Activated CD4-positive, alpha-beta T cell treated with anti-CD3 and anti-CD28 coated beads, Interleukin-2, amount 50 U/mL, for 1 hour (primary cell): ENCODE data around the gene METTL16.
A peak's percentile ranks its signal among the peaks of the same experiment; 100 is the strongest.

ENCODE experiments used
- DNase-seq: peaks from one replicate; pipeline ENCODE4 v3.0.0-alpha.2; 2020

The METTL16 gene

GRCh38 chr17:2410951-2411350 lies 100.7 kb downstream of the METTL16 start:
- DNase-seq, result no peak

GRCh38 chr17:2406903-2407790 lies 104.5 kb downstream of the METTL16 start:
- no peak for DNase-seq

- no peak for DNase-seq
These were observed 105.3 kb downstream of the METTL16 start for GRCh38 chr17:2406271-2406902.

GRCh38 chr17:2405247-2405926 lies 106.3 kb downstream of the METTL16 start:
- no peak for DNase-seq

GRCh38 chr17:2403044-2403443 lies 108.6 kb downstream of the METTL16 start:
- DNase-seq, result no peak

GRCh38 chr17:2402544-2402943 lies 109.1 kb downstream of the METTL16 start:
- DNase-seq, result no peak

- DNase-seq, result peak; percentile 99
These were observed 110.1 kb downstream of the METTL16 start for GRCh38 chr17:2401426-2402221.

- peak; percentile 91 for DNase-seq
These were observed 110.7 kb downstream of the METTL16 start, which contains the start of gene MNT for GRCh38 chr17:2400877-2401425. TSS of gene MNT (minus strand) at chr17:2401060. CDS start at chr17:2400712, 348 bp downstream.

- peak; percentile 44 for DNase-seq
These were observed 111.2 kb downstream of the METTL16 start for GRCh38 chr17:2400474-2400866.

- DNase-seq, result peak; percentile 88
These were observed 111.9 kb downstream of the METTL16 start for GRCh38 chr17:2399572-2400473.

GRCh38 chr17:2398655-2399571 lies 112.8 kb downstream of the METTL16 start:
- DNase-seq, result peak; percentile 61

GRCh38 chr17:2398182-2398581 lies 113.5 kb downstream of the METTL16 start:
- DNase-seq, result no peak

- no peak for DNase-seq
These were observed 114.2 kb downstream of the METTL16 start for GRCh38 chr17:2397247-2398171.

GRCh38 chr17:2396568-2397246 lies 115.0 kb downstream of the METTL16 start:
- DNase-seq, result no peak

- DNase-seq, result no peak
These were observed 115.5 kb downstream of the METTL16 start for GRCh38 chr17:2396192-2396567.

- no peak for DNase-seq
These were observed 116.2 kb downstream of the METTL16 start for GRCh38 chr17:2395258-2396181.

GRCh38 chr17:2394775-2395201 lies 116.9 kb downstream of the METTL16 start:
- DNase-seq, result no peak
